CD4-positive, alpha-beta T cell (primary cell): Measurements from ENCODE around the gene FAR1. TPM values are rescaled to one million over a fixed set of nuclear protein-coding genes. Genes with fewer than 3 reads are reported as not detected.
A peak's percentile ranks its signal among the peaks of the same experiment; 100 is the strongest.

Source experiments
- ATAC-seq: fragments of 200-7000 bp; cut with Tn5 transposase; one replicate; pipeline ENCODE4 v1.10.0; 2022; ENCODE audit warnings: mild to moderate bottlenecking; ENCODE audit not compliant: poor library complexity
- CTCF ChIA-PET: fragments of 350-600 bp; sonication (Branson Sonifier 250); formaldehyde crosslinking; loops from one replicate; lab custom pipeline; 2021; ENCODE audit warnings: antibody characterized with exemption, inconsistent platforms; lab: Charles Lee
- POLR2A ChIA-PET: fragments of 350-600 bp; sonication (Branson Sonifier 250); formaldehyde crosslinking; loops from one replicate; lab custom pipeline; 2021; ENCODE audit warnings: antibody characterized with exemption, inconsistent platforms; lab: Charles Lee
- DNase-seq, 14 experiments: peaks; one replicate each; pipeline ENCODE4 v3.0.0-alpha.2; 2013 to 2020; ENCODE audit warnings: mixed read lengths in 2 of 14
- H3K27ac ChIP-seq, 2 donors: one replicate each; pipeline versions ENCODE4 v1.5.1 to v1.7.0; 2013; ENCODE audit warnings: low read length in 2 of 2, low read depth in 1 of 2, mild to moderate bottlenecking in 1 of 2
- H3K27me3 ChIP-seq, 2 experiments: 1 replicate in 1 of 2; 2 replicates in 1 of 2; pipeline versions ENCODE4 v1.6.1 to v1.7.0; 2013; ENCODE audit warnings: low read length in 2 of 2, control low read depth in 1 of 2, mild to moderate bottlenecking in 1 of 2, moderate library complexity in 1 of 2; ENCODE audit not compliant: insufficient read depth in 2 of 2, control insufficient read depth in 1 of 2
- H3K36me3 ChIP-seq: one replicate; pipeline ENCODE4 v1.6.1; 2013; ENCODE audit warnings: low read length, control low read depth; ENCODE audit not compliant: insufficient read depth
- H3K4me1 ChIP-seq: one replicate; pipeline ENCODE4 v1.6.1; 2013; ENCODE audit warnings: low read length, control low read depth; ENCODE audit not compliant: insufficient read depth
- H3K4me3 ChIP-seq: one replicate; pipeline ENCODE4 v1.5.1; 2013; ENCODE audit warnings: mild to moderate bottlenecking, low read length, moderate library complexity
- H3K9me3 ChIP-seq, 2 experiments: 1 replicate in 1 of 2; 2 replicates in 1 of 2; pipeline versions ENCODE4 v1.6.1 to v1.7.0; 2013; ENCODE audit warnings: low read length in 2 of 2, mild to moderate bottlenecking in 2 of 2, control low read depth in 1 of 2, moderate library complexity in 1 of 2; ENCODE audit not compliant: control insufficient read depth in 1 of 2, insufficient read depth in 1 of 2
- H3K27ac Mint-ChIP-seq: one replicate; pipeline ENCODE4 v1.8.0; 2020; ENCODE audit warnings: mixed read lengths
- H3K27me3 Mint-ChIP-seq: one replicate; pipeline ENCODE4 v1.8.0; 2021; ENCODE audit warnings: mixed read lengths
- H3K36me3 Mint-ChIP-seq: one replicate; pipeline ENCODE4 v1.8.0; 2021; ENCODE audit warnings: low read depth, mixed read lengths
- H3K4me1 Mint-ChIP-seq: one replicate; pipeline ENCODE4 v1.8.0; 2021; ENCODE audit warnings: low read depth, mixed read lengths
- H3K4me3 Mint-ChIP-seq: one replicate; pipeline ENCODE4 v1.8.0; 2020; ENCODE audit warnings: mild to moderate bottlenecking, mixed read lengths
- H3K9me3 Mint-ChIP-seq: one replicate; pipeline ENCODE4 v1.8.0; 2020; ENCODE audit warnings: mixed read lengths
- intact Hi-C, 2 experiments: fragments of 100-400 bp; cut with DNase I in 1 of 2; cut with micrococcal nuclease in 1 of 2; formaldehyde crosslinking; loops; one replicate each; pipeline versions ENCODE4 v1.15.1 to v1.9.0; 2023 to 2025; cut with DNase I, micrococcal nuclease
- total RNA-seq, 174 experiments: library from RNA in 2 of 174; stranded (reverse) in 2 of 174; gene quantifications; one replicate each; pipeline ENCODE4 v1.2.3 and lab custom pipeline; 2021 to 2026
- TF ChIP-seq, protein P1 (sequence below): fragments of 200-600 bp; IDR thresholded peaks from one replicate; pipeline ENCODE4 v1.8.0; 2022; ENCODE audit warnings: antibody characterized with exemption, mild to moderate bottlenecking

FAR1 gene
- total RNA-seq, 2 experiments from 2014 or later: 28.4 to 29.0 TPM

GRCh38 chr11:13775471-13775870 is 107.0 kb downstream of the FAR1 start:
- POLR2A ChIA-PET: interaction anchor here (0.7 to 1.3 kb wide), 4 partner anchors 188 to 638 kb away, joined by 3 to 7 read pairs (median 4); no protein-coding TSS in a partner anchor
- H3K27ac Mint-ChIP-seq: no peak overlapping the region
- no peak overlapping the region for H3K4me3 Mint-ChIP-seq
- H3K4me3 ChIP-seq: no peak overlapping the region
- intact Hi-C loops: loop anchor here in 1 of 2 experiments (5.0 to 10.0 kb wide), 3 partner anchors 67 to 1429 kb away; no protein-coding TSS in a partner anchor
- H3K27me3 Mint-ChIP-seq: no peaks in the 10 kb centered on the region
- CTCF ChIA-PET: interaction anchor here (0.6 to 4.0 kb wide), 6 partner anchors 18 to 477 kb away, joined by 3 to 27 read pairs (median 3); no protein-coding TSS in a partner anchor
- no peaks in the 10 kb centered on the region for H3K4me1 ChIP-seq
- H3K27me3 ChIP-seq: no peaks in the 10 kb centered on the region
- DNase-seq: no peak
- TF ChIP-seq, protein P1, sequence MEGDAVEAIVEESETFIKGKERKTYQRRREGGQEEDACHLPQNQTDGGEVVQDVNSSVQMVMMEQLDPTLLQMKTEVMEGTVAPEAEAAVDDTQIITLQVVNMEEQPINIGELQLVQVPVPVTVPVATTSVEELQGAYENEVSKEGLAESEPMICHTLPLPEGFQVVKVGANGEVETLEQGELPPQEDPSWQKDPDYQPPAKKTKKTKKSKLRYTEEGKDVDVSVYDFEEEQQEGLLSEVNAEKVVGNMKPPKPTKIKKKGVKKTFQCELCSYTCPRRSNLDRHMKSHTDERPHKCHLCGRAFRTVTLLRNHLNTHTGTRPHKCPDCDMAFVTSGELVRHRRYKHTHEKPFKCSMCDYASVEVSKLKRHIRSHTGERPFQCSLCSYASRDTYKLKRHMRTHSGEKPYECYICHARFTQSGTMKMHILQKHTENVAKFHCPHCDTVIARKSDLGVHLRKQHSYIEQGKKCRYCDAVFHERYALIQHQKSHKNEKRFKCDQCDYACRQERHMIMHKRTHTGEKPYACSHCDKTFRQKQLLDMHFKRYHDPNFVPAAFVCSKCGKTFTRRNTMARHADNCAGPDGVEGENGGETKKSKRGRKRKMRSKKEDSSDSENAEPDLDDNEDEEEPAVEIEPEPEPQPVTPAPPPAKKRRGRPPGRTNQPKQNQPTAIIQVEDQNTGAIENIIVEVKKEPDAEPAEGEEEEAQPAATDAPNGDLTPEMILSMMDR: no peak
- H3K27ac ChIP-seq: no peak overlapping the region
- no peaks in the 10 kb centered on the region for H3K4me1 Mint-ChIP-seq
- ATAC-seq: no peak
- H3K9me3 Mint-ChIP-seq: no peaks in the 10 kb centered on the region
- H3K36me3 Mint-ChIP-seq: no peaks in the 10 kb centered on the region
- no peaks in the 10 kb centered on the region for H3K9me3 ChIP-seq
- no peaks in the 10 kb centered on the region for H3K36me3 ChIP-seq

- no peaks in the 10 kb centered on the region for H3K36me3 ChIP-seq
- H3K4me3 ChIP-seq: no peak overlapping the region
- CTCF ChIA-PET: interaction anchor here (0.6 to 2.8 kb wide), 6 partner anchors 17 to 477 kb away, joined by 3 to 14 read pairs (median 3); no protein-coding TSS in a partner anchor
- Mint-ChIP-seq H3K9me3 (no peaks in the 10 kb centered on the region), H3K36me3 (no peaks in the 10 kb centered on the region), H3K27ac (no peak overlapping the region), H3K4me1 (no peaks in the 10 kb centered on the region), H3K27me3 (no peaks in the 10 kb centered on the region), H3K4me3 (no peak overlapping the region)
- ATAC-seq (peak; percentile 84), DNase-seq (peak; percentile 25 to 68 (median 49))
- intact Hi-C loops: loop anchor here (1.0 to 10.0 kb wide), 5 partner anchors 66 to 1429 kb away; no protein-coding TSS in a partner anchor
- H3K27ac ChIP-seq: no peak overlapping the region
- TF ChIP-seq, protein P1: peak; percentile 70
- H3K27me3 ChIP-seq: no peaks in the 10 kb centered on the region
- H3K4me1 ChIP-seq: no peaks in the 10 kb centered on the region
- POLR2A ChIA-PET: interaction anchor here (1.0 to 1.3 kb wide), 3 partner anchors 187 to 472 kb away, joined by 3 to 7 read pairs (median 5); no protein-coding TSS in a partner anchor
- no peaks in the 10 kb centered on the region for H3K9me3 ChIP-seq
These were observed 107.8 kb downstream of the FAR1 start for GRCh38 chr11:13776134-13776815.

DNA sequence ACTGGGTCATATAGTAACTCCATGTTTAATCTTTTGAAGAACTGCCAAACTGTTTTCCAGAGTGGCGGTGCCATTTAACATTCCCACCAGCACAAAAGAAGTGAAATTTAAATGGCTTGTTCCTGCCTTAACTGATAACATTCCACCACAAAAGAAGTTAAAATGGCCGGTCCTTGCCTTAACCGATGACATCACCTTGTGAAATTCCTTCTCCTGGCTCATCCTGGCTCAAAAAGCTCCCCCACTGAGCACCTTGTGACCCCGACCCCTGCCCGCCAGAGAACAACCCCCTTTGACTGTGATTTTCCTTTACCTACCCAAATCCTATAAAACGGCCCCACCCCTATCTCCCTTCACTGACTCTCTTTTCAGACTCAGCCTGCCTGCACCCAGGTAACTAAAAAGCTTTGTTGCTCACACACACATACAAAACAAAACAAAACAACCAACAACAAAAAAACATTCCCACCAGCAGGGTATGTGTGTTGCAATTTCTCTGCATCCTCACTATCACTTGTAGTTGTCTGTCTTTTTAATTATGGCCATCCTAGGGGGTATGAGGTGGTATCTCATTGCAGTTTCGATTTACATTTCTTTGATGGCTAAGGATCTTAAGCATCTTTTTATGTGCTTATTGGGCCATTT is 109.0 kb downstream of the FAR1 start:
- Histone ChIP-seq H3K4me1 (no peaks in the 10 kb centered on the region), H3K27ac (no peak overlapping the region), H3K4me3 (no peak overlapping the region), H3K27me3 (no peaks in the 10 kb centered on the region), H3K9me3 (no peaks in the 10 kb centered on the region), H3K36me3 (no peaks in the 10 kb centered on the region)
- intact Hi-C loops: loop anchor here in 1 of 2 experiments (5.0 to 10.0 kb wide), 3 partner anchors 65 to 1427 kb away; no protein-coding TSS in a partner anchor
- ChIA-PET CTCF (interaction anchor here (2.8 kb wide), 1 partner anchor 371 kb away, joined by 14 read pairs; no protein-coding TSS in a partner anchor), POLR2A (no interaction called here)
- Mint-ChIP-seq H3K4me1 (no peaks in the 10 kb centered on the region), H3K36me3 (no peaks in the 10 kb centered on the region), H3K27ac (no peak overlapping the region), H3K4me3 (no peak overlapping the region), H3K9me3 (no peaks in the 10 kb centered on the region), H3K27me3 (no peaks in the 10 kb centered on the region)
- ATAC-seq (no peak), DNase-seq (no peak)
- TF ChIP-seq, protein P1: no peak
